ENCODE results near the gene ZC3H11A.
"Not testable (repeated sequence)": the region's sequence is repeated elsewhere in the genome, so short reads cannot be mapped to it uniquely, and the experiment has no call there.

ZC3H11A gene

DNA sequence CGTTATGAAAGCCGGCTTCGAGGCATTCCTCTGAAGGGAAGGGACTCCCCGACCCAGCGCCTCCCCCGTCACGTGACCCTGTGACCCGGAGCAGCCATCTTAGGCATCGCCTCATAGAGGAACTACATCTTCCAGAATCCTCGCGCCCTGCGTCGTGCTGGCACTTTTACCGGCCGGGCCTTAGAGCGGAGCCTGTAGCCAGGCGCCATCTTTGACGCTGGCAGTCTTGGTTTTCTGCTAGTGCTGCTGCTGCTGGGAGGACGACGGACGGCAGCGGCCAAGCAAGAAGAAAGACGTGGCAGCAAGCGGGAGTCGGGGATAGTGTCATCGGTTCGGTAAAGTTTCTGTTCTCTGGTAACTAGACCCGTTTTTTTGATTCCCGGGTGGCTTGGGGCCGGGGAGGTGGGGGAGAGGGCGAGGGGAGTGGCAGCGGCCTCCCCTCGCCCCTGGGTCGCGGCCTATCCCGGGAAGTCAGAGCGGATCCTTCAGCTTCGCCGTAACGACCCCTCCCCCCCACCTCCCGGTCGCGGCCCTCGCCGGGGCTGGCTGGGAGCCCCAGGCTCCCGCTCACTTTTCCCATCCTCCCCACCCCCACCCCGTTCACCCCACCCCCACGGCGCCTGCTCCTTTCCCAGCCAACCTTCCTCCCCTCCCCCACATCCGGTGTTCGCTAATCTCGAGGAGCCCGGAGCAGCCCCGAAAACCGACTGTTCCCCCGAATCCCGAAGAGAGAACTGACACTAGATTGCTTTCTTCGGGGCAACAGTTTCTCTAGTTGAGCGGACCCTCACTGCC lies at the start of gene ZC3H11A, which contains the start of gene ZBED6:
TSS of gene ZC3H11A (plus strand) at position 183 of the 795 bp plus-strand sequence. CDS start 21,448 bp downstream, outside the sequence.
TSS of gene ZBED6 (plus strand) at position 183 of the 795 bp plus-strand sequence. CDS start 1,900 bp downstream, outside the sequence.
- peak; percentile 99 for DNase-seq

DNA sequence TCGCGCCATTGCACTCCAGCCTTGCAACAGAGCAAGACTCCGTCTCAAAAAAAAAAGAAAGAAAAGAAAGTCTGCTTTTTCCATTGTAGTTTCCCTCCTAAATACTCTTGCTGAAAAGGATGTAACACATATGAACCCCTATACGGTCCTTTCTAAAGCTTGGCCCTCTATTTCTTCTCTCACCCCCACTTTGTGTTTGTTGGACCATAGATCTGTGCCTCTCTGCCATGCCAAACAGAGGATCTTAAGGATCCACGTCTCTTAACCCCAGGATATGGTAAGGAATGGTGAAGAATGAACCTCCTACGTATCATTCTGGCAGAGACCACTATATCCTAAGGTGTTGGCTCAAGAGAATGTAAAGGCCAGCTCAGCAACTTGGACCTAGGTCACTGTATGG lies 49.1 kb upstream of the ZC3H11A start:
- no peak for DNase-seq

DNA sequence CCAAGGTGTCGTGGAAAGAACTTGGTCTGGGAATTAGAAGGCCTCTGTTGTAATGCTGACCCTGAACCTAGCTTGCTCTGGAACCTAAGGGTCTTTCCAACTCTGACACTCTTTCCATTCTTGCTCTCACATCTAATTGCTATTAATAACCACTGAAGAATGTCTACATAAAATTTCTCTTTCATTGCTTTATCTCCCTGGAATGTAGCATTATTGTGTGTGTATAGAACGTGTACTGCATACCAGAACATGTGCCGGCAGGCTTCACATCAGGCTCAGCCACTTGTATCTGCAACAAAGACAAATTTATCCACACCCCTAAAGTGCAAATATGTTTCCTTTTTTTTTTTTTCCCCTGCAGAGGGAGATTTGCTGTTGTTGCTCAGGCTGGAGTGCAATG lies 44.4 kb upstream of the ZC3H11A start:
- DNase-seq, result no peak

DNA sequence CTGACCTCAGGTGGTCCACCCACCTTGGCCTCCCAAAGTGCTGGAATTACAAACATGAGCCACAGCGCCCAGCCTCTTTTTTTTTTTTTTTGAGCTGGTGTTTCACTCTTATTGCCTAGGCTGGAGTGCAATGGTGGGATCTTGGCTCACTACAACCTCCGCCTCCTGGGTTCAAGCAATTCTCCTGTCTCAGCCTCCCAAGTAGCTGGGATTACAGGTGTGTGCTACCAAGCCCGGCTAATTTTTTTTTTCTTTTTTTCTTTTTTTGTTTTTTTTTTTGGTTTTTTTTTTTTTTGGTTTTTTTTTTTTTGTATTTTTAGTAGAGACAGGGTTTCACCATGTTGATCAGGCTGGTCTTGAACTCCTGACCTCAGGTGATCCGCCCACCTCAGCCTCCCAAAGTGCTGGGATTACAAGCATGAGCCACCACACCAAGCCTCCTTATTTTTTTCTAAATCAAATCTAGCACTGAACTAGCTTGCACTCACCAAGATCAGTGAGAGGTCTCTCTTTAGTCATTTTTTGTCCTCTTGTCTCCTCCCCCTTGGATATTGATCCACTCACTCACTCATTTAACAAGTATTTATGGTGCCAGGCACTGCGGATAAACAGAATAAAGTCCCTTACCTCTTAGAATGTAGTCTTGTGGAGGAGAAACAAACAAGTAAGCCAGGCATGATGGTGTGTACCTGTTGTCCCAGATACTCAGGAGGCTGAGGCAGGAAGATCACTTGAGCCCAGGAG lies 43.6 kb upstream of the ZC3H11A start:
- DNase-seq, result not testable (repeated sequence)

DNA sequence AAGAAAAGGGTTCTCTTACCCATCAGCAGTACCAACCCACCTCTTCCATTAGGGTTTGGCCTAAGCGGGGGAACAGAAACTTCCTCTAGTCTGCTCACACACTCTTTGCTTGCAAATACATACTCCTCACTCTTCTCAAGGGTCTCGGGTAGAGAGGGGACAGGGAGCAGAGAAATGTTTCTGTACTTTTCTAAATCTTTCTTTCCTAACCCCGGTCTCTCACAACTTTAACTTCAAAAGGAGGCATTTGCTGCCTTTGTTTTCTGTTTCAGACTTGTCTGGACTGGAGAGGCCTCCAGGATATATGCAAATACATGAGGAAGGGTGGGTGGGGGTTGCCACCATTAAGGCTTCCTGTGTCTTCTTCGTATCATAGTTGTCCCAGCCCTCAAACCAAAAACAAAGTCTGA lies 41.0 kb upstream of the ZC3H11A start:
- DNase-seq, result no peak

DNA sequence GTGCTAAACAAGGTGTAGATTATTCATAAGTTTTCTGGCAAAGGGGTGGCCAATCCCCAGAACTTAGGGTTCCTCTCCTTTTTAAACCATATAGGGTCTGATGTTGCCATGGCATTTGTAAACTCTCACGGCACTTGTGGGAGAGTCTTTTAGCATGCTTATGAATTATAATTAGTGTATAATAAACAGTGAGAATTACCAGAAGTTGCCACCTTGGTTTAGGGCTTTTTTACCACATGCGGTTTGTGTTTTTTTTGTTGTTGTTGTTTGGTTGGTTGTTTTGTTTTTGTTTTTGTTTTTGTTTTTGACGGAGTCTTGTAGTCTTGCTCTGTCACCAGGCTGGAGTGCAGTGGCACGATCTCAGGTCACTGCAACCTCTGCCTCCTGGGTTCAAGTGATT lies 39.4 kb upstream of the ZC3H11A start:
- DNase-seq, result no peak

DNA sequence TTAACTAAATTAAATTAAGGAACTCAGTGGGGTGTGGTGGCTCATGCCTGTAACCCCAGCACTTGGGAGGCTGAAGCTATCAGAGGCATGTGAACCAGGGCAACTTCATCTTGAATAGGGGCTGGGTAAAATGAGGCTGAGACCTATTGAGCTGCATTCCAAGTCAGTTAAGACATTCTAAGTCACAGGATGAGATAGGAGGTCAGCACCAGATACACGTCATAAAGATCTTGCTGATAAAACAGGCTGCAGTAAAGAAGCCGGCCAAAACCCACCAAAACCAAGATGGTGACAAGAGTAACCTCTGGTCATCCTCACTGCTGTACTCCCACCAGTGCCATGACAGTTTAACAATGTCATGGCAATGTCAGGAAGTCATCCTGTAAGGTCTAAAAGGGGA lies 36.7 kb upstream of the ZC3H11A start:
- not testable (repeated sequence) for DNase-seq

DNA sequence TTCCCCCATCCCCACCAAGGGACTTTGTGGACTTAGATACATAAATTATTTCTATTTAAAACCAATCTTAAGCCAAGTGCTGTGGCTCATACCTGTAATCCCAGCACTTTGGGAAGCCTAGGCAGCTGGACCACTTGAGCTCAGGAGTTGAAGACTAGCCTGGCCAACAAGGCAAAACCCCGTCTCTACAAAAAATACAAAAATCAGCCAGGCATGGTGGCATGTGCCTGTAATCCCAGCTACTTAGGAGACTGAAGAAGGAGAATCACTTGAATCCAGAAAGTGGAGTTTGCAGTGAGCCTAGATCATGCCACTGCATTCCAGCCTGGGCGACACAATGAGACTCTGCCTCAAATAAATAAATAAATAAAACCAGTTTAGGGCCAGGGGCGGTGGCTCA lies 34.9 kb upstream of the ZC3H11A start:
- DNase-seq, result no peak

DNA sequence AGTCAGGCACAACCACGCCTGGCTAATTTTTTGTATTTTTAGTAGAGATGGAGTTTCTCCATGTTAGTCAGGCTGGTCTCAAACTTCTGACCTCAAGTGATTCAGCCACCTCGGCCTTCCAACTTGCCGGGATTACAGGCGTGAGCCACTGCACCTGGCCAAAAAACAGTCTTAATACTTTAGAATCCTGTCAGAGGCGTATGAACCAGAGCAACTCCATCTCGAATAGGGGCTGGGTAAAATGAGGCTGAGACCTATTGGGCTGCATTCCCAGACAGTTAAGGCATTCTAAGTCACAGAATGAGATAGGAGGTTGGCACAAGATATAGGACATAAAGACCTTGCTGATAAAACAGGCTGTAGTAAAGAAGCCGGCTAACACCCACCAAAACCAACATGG lies 33.5 kb upstream of the ZC3H11A start:
- DNase-seq, result not testable (repeated sequence)

DNA sequence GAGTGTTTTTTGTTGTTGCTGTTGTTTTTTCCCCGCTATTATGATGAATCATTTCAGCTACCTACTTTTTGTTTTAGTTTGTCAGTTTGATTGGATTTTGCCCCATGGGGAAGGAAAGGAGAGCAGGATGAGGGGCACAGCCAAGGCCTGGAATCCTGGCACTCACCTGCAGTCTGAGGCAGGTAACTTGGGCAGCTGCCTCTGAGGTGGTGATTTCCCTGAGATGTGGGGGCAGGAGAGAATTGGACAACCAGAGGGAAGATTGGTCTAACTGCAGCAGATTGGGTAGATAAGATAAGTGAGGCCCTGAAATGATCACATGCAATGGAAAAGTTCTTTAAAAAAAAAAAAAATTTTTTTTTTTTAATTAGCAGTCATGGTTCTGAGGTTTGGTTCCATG lies 31.9 kb upstream of the ZC3H11A start:
- no peak for DNase-seq

DNA sequence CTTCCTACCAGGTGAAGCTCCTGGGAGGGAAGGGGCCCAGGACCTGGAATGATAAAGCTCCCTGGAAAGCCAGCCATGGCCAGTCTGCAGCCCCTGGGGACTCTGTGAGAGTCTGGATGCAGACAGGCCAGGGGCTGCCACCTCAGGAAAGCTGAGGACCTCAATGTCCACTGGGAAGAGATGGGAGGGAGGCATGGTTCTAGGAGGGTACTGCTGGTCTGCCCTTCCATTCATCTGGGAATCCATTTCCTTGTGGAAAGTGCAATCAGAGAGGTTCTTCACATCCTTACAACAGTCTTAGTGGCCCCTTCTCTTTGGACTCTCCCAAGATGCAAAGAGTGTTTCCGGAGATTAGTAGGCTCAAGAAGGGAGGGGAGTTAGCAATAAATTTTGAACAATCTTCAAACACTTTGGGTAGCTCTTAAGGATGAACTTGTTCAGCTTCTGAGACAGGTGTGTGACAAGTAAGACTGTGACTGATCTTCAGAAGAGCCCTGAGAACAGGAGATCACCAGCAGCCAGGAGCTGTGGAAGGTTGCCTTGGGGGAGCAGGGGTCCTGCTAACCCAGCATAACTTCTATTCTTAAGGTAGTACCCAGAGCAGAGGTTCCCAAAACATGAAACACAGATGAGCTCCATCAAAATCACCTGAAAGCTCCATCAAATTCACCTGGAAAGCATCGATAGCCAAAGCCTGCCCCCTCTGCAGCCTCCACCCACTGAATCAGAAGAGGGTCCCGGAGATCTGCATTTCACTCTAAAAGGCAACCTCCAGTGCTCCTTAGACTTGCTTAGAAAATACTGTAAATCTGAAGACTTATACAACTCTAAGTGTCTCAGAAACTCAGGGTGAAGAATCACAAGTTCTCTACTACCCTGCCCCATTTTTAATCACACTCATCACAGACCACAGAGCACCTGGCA lies 31.1 kb upstream of the ZC3H11A start:
- DNase-seq, result no peak

DNA sequence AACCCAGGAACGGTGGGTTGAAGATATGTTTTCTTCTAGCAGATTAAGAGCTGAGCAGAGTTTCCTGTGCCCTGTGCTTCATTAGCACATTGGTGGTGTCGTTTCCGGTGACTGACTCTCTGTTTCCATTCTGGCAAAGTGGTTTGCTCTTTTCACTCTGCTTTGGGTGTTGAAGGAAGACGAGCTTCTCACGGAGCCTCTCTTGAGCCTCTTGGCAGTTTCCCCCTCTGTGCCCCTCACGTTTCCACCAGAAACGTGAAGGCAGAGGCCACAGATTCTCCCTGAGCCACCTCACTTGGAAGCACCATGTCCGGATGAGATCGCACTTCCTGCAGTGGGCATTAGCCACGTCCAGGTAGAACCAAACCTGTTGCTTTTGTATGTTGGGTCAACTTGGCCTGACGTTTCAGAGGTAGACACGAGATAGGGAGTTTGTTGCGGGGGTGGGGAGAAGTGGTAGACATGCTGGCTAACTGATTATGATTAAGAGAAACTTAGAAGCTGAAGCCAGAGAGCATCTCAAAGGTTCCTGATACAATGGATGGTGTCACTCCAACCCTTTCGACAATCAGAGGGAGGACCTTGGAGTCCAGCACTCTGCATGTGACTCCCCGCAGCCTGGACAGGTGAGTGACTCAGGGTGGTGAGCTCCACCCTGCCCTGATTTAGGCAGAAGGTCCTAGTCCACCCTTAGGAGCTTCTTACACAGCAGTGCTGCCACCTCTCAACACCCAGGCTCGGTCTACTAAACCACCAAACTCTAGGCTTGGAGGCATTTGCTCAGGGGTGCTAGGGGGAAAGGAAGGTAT lies 30.2 kb upstream of the ZC3H11A start, which contains the start of gene LAX1:
TSS of gene LAX1 (plus strand) at position 155 of the 809 bp plus-strand sequence. CDS start at position 538, 383 bp downstream.
- DNase-seq, result peak; percentile 91

DNA sequence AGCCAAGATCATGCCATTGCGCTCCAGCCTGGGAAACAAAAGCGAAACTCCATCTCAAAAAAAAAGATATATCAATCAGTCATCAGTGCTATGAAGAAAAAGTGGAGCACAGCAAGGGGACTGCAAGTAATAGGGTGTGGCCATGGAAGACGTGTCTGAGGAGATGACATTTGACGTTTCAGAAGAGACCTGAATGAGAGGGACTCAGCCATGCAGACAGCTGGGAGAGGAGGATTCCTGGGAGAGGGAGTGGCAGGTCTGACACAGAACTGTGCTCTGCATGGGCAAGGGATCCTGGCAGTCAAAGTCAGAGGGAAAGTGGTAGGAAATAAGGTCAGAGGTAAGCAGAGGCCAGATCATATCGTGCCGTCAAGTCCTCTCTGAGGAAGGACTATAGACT lies 27.2 kb upstream of the ZC3H11A start:
- DNase-seq, result peak; percentile 10

DNA sequence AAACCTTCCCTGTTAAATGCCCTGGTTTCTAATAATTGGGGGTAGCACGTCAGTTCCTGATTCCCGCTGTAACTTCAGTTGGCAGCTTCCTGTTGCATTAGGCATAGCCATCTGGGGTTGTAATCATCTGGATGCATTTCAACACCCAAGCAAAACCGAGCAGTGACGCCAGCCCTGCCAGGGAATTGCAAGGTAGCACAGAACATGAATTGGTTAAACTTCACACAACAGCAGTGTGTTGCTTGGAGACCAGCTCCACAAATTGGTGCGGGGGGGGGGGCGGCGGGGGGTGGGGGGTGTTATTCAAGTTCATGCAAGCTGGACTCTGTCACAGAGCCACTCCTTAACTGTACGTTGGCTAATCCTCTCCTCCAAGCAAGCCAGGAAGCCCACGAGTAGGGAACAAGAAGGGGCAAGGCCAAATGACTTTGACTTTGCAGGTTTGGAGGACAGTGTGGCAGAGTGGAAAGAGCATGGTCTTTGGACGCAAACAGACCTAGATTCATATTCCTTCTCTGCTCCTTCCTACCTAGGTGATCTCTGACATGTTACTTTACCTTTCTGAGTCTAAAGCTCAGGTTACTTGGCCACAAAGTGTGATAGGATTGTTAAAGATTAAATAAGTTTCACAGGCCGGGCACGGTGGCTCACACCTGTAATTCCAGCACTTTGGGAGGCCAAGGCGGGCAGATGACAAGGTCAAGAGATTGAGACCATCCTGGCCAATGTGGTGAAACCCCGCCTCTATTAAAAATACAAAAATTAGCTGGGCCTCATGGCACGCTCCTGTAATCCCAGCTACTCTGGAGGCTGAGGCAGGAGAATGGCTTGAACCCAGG lies 25.7 kb upstream of the ZC3H11A start:
- DNase-seq, result no peak

DNA sequence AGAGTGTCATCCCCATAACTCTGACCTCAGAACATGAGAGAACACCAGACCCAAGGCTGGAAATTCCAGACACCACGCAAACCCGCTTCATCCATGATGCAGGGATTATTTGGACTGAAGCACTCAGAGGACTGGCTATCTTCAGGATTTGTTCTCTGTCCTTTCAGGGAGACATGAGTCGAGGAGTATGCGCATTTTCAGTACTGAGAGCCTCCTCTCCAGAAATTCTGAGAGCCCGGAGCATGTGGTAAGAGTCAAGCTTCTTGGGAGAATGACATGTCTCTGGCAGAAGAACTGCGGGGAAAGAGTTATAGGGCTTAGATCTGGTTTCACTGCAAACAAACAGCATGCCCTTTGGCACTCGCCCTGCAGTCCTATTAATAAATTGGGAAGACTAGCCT lies 23.5 kb upstream of the ZC3H11A start:
- DNase-seq, result no peak

DNA sequence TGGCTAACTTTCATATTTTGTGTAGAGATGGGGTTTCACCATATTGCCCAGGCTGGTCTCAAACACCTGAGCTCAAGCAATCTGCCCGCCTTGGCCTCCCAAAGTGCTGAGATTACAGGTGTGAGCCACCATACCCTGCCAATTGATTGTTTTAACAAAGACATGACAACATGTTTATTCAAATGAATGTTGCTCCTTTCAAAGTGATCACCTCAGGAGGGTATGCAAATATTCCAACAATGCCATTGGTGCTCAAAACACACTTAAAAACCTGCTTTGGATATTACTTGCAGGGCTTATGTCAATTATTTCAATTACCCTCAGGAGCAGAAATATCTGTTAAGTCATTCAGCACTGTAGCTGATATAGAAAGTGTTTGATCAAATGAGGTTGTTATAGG lies 22.6 kb upstream of the ZC3H11A start:
- DNase-seq, result no peak

DNA sequence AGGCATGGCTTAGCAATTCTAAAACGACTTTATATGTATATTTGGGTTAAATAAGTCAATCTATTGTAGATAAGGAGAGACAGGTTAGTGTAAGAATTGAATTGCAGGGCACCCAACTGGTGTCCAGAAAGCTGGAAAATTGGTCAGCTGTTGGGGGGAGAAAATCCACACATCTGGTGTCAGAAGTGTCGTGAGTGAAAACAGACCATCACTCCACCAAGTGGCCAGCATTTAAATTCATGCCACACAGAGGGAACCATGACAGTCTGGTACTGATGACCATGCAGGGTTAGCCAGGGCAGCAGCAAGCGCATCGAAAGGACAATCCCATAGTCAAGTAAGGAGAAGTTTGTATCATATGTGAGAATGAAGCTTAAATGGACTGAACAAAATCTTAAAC lies 18.8 kb upstream of the ZC3H11A start:
- DNase-seq, result no peak

DNA sequence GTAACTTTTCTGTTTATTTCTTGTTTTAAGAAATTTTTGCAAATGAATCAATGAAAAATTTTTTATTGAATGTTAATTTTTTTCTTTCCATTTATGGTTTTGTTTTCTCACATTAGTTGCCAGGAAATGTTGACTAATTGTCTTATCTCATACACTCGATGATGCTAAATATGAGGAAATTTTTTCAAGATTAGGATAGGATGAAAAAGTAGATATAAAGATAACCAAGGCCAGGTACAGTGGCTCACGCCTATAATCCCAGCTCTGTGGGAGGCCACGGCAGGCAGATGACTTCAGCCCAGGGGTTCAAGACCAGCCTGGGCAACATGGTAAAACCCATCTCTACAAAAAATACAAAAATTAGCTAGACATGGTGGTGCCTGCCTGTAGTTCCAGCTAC lies 17.8 kb upstream of the ZC3H11A start:
- DNase-seq, result no peak

DNA sequence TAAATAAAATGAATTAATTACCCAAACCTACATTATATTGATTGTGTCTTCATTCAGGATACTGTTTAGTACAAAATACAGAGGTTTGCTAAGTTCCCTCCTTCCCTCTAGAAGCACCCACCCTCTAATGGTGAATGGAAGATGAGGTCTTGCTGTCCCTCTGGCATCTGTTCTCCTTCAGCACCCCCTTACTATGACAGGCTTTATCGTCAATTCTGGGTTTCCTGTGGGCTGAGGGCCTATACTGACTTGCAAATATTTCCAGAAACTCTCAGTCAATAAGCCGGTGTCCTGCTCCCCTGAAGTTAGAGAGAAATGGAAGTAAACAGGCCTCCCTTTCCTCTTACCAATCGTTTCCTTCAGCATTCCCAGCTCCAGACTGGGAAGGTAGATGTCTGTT lies 17.3 kb upstream of the ZC3H11A start:
- DNase-seq, result no peak

DNA sequence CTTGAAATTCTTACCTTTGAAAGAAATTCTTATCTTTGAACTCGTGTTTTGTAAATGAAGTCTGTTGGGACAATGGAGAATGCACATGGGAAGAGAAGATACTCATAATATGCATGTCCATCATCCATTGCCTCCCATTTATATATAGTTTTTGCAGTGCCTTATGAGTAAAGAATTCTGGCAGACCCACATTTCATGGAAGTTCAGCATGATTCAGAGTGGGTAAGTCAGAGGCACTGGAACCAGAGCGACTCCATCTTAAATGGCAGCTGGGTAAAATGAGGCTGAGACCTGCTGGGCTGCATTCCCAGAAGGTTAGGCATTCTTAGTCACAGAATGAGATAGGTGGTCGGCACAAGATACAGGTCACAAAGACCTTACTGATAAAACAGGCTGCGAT lies 16.6 kb upstream of the ZC3H11A start:
- no peak for DNase-seq

DNA sequence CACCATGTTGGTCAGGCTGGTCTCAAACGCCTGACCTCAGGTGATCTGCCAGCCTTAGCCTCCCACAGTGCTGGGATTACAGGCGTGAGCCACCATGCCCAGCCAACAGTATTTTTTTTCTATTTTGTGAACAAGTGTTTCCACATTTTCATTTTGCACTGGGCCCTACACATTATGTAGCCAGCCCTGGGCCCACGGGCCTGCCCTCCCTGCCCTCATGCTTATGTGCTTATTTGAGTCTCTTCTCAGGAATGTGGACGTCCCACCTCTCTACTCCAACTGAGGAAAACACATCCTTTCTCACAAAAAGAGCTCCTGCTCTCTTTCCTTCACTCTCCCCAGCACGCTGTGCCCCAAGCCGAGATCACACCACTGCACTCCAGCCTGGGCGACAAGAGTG lies 13.5 kb upstream of the ZC3H11A start:
- no peak for DNase-seq

Data from activated CD4-positive, alpha-beta T cell treated with anti-CD3 and anti-CD28 coated beads, Interleukin-2, Interleukin-6, amounts not matched to agents 100 ng/mL and 50 ng/mL, durations not matched to agents 16 hours and 8 hours (primary cell).